Measurements from ENCODE around the gene COX8C. TPM values are rescaled to one million over a fixed set of nuclear protein-coding genes. Genes with fewer than 3 reads are reported as not detected.

Gene COX8C
- total and polyA plus RNA-seq, 2 of the 8 experiments (the other 6 are each of a cell fraction or from before 2014, with no cell fraction given) = not detected

DNA sequence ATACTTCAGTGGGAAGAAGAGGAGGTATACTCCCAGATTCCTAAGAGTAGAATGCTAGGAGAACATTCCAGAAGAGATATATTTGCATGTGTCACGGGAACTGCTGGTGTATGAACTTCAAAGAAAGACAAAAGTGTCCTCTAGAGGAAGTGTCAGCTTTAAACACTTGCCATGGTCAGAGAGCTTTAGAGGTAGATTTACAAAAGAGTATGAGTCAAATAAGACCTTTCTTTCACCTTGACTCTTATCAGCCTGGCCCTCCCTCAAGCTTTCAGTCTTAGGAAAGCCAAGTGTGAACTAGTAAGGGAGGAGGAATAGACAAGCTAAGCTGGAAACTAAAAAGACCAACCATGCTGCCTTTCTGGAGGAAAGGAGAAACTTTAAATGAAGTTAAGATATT lies 34.7 kb downstream of the COX8C start:
- no peaks in the 10 kb centered on the region for H4K20me1 ChIP-seq (replicated peaks in 1 of 2; ENCODE audit: control insufficient read depth in 1 of 2, insufficient read depth in 2 of 2, low read length in 2 of 2)
- no peaks in the 10 kb centered on the region for H3K79me1 ChIP-seq (ENCODE audit: low read depth, low read length)
- no peak overlapping the region for H4K91ac ChIP-seq (replicated peaks; ENCODE audit: insufficient read length, low read length)
- H3K23me2 ChIP-seq (ENCODE audit: low read depth, low read length) = no peaks in the 10 kb centered on the region
- H3K4ac ChIP-seq (replicated peaks; ENCODE audit: insufficient read length, low read depth, low read length) = no peak overlapping the region
- DNase-seq (ENCODE audit: low read depth in 1 of 2, low spot score in 2 of 2) (no peak), FAIRE-seq (no peak)
- H3K27ac ChIP-seq (ENCODE audit: low read depth, low read length) = no peak overlapping the region
- no peak overlapping the region for H3K4me3 ChIP-seq (ENCODE audit: extremely low read depth in 1 of 4, insufficient read depth in 2 of 4, low read depth in 3 of 4, low read length in 4 of 4)
- H3K23ac ChIP-seq (ENCODE audit: insufficient read length) = no peak overlapping the region
- no peak overlapping the region for H3K18ac ChIP-seq (ENCODE audit: extremely low read depth, low read length)
- no peaks in the 10 kb centered on the region for H3K9me3 ChIP-seq (ENCODE audit: insufficient read depth in 2 of 2, low read depth in 1 of 2, low read length in 1 of 2)
- H2BK120ac ChIP-seq (replicated peaks; ENCODE audit: low read depth, low read length) = no peak overlapping the region
- H4K5ac ChIP-seq (ENCODE audit: insufficient read length, low read depth, low read length) = no peak overlapping the region
- H2BK15ac ChIP-seq (ENCODE audit: low read length) = no peak overlapping the region
- WGBS, 2 experiments (ENCODE audit: extremely low coverage in 1 of 2, insufficient coverage in 1 of 2, insufficient read length in 1 of 2, insufficient replicate concordance in 2 of 2, low coverage in 1 of 2, low lambda C conversion rate in 2 of 2, missing lambda C conversion rate in 1 of 2) = 90% methylated on average over 1 of the region's 1 CpG; no CpG with 5 or more reads in 1 of the 2 experiments
- H3K9ac ChIP-seq (replicated peaks in 1 of 4; ENCODE audit: extremely low read depth in 1 of 4, low read depth in 3 of 4, low read length in 3 of 4) = no peak overlapping the region
- no peak overlapping the region for H2BK5ac ChIP-seq (ENCODE audit: low read depth, low read length)
- ChIA-PET POLR2A (ENCODE audit: partially characterized antibody) (interaction anchor here (0.9 kb wide), 1 partner anchor 51 kb away, joined by 4 read pairs; no protein-coding TSS in a partner anchor), CTCF (ENCODE audit: partially characterized antibody) (interaction anchor here (0.9 to 1.1 kb wide), 2 partner anchors 12 to 155 kb away, joined by 3 read pairs; no protein-coding TSS in a partner anchor)
- no peaks in the 10 kb centered on the region for H3K79me2 ChIP-seq (ENCODE audit: control insufficient read depth in 1 of 2, insufficient read depth in 2 of 2, low read length in 2 of 2)
- H2BK12ac ChIP-seq (ENCODE audit: low read depth, low read length) = no peak overlapping the region
- H4K8ac ChIP-seq (ENCODE audit: extremely low read depth, insufficient read depth, low read length) = no peak overlapping the region
- H3K27me3 ChIP-seq (replicated peaks in 1 of 4; ENCODE audit: control insufficient read depth in 3 of 4, extremely low read depth in 1 of 4, insufficient read depth in 3 of 4, low read length in 3 of 4) = no peaks in the 10 kb centered on the region
- no peaks in the 10 kb centered on the region for H3K36me3 ChIP-seq (ENCODE audit: control insufficient read depth in 2 of 4, insufficient read depth in 4 of 4, low read length in 3 of 4)
- no peak overlapping the region for H2AFZ ChIP-seq (ENCODE audit: low read length)
- H3K56ac ChIP-seq (replicated peaks; ENCODE audit: insufficient read length, low read depth, low read length) = no peak overlapping the region
- no peak overlapping the region for H3K4me2 ChIP-seq (ENCODE audit: insufficient read depth in 1 of 2, low read depth in 2 of 2, low read length in 2 of 2)
- no peak overlapping the region for H2BK20ac ChIP-seq (ENCODE audit: low read length)
- H3K4me1 ChIP-seq (replicated peaks in 1 of 4; ENCODE audit: control insufficient read depth in 3 of 4, insufficient read depth in 4 of 4, low read length in 3 of 4) = no peaks in the 10 kb centered on the region
- no peak overlapping the region for H3K14ac ChIP-seq (ENCODE audit: insufficient read length)
- H2AK5ac ChIP-seq (ENCODE audit: low read depth, low read length) = no peak overlapping the region
- TF ChIP-seq SRF (IDR thresholded peaks at IDR 0.05; ENCODE audit: low read depth, low read length) (no peak), SIN3A (conservative IDR thresholded peaks at IDR 0.05 in 1 of 2, IDR thresholded peaks at IDR 0.05 in 1 of 2; ENCODE audit: low read depth in 1 of 2, low read length in 2 of 2) (no peak), PHF8 (conservative IDR thresholded peaks at IDR 0.05; ENCODE audit: low read depth, low read length) (no peak), GTF2F1 (IDR thresholded peaks at IDR 0.05; ENCODE audit: borderline replicate concordance, low read depth, low read length) (no peak), TCF12 (IDR thresholded peaks at IDR 0.05; ENCODE audit: low read depth, low read length) (no peak), KDM4A (IDR thresholded peaks at IDR 0.05; ENCODE audit: low read depth, low read length, severe bottlenecking) (no peak), KDM5A (IDR thresholded peaks at IDR 0.05; ENCODE audit: low read length) (no peak)
- TF ChIP-seq, protein P1, sequence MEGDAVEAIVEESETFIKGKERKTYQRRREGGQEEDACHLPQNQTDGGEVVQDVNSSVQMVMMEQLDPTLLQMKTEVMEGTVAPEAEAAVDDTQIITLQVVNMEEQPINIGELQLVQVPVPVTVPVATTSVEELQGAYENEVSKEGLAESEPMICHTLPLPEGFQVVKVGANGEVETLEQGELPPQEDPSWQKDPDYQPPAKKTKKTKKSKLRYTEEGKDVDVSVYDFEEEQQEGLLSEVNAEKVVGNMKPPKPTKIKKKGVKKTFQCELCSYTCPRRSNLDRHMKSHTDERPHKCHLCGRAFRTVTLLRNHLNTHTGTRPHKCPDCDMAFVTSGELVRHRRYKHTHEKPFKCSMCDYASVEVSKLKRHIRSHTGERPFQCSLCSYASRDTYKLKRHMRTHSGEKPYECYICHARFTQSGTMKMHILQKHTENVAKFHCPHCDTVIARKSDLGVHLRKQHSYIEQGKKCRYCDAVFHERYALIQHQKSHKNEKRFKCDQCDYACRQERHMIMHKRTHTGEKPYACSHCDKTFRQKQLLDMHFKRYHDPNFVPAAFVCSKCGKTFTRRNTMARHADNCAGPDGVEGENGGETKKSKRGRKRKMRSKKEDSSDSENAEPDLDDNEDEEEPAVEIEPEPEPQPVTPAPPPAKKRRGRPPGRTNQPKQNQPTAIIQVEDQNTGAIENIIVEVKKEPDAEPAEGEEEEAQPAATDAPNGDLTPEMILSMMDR (IDR thresholded peaks at IDR 0.05; ENCODE audit: control extremely low read depth in 1 of 3, insufficient read depth in 1 of 3, low read depth in 1 of 3, low read length in 3 of 3) = no peak

Data from H1 (cell line).